ENCODE results near the gene CST9.
"Not testable (repeated sequence)": the region's sequence is repeated elsewhere in the genome, so short reads cannot be mapped to it uniquely, and the experiment has no call there.

CST9 gene

GRCh38 chr20:23623666-23624323 is 18.1 kb upstream of the CST9 start:
- DNase-seq (ENCODE audit: low spot score), result no peak

DNA sequence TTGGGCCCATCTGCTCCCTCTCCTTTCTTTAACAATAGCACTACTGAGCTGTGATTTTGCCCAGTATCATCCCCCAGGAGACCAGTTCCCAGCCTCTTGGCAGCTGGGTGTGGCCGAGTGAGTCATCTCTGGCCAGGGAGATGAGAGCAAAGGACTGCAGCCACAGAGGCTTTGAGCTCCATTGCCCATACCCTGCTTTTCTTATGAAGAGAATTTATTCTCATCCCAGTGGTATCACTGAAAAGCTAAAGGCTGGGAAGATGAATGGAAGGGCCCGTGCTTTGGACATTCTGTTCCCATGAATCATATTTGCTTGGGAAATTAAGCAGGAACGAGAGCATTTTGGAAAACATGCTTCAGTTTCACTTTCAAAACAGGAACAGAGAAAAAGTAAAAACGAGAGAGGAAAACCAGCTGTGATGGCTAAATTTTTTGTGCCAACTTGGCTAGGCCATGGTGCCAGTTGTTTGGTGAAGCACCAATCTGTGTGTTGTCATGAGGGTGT is 17.2 kb upstream of the CST9 start:
- DNase-seq (ENCODE audit: low spot score), result peak; percentile 74

- DNase-seq (ENCODE audit: low spot score), result not testable (repeated sequence)
Observed at GRCh38 chr20:23622401-23622800, 16.7 kb upstream of the CST9 start.

DNA sequence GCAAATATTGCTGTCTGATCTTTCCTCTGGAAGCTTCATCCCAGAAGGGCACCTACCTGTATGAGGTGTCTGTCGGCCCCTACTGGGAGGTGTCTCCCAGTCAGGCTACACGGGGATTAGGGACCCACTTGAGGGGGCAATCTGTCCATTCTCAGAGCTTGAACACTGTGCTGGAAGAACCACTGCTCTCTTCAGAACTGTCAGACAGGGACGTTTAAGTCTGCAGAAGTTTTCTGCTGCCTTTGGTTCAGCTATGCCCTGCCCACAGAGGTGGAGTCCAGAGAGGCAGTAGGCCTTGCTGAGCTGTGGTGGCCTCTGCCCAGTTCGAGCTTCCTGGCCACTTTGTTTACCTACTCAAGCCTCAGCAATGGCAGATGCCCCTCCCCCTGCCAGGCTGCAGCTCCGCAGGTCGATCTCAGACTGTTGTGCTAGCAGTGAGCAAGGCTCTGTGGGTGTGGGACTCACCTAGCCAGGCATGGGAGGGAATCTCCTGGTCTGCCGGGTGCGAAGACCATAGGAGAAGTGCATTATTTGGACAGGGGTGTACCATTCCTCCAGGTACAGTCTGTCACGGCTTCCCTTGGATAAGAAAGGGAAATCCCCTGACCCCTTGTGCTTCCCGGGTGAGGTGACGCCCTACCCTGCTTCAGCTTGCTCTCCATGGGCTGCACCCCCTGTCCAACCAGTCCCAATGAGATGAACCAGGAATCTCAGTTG is 15.1 kb upstream of the CST9 start:
- DNase-seq (ENCODE audit: low spot score), result not testable (repeated sequence)

DNA sequence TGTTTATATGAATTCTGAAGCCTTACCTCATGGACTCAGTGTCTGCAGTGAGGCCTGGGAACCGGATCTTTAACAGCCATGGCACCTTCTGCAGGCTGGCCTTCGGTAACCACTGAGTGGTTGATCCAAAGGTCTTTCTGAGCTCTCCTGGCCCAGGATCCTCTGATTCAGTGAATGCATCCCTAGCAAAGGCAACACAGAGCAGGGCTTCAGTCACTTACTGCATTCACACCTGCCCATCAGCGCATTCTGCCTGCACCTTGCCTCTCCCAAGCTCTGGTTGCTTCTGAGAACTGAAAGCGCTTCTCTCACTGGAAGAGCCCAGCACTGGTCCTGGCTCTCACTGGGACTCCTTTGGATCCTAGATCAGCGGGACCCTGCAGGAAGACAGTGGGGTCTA is 8.4 kb upstream of the CST9 start:
- no peak for DNase-seq (ENCODE audit: low spot score)

DNA sequence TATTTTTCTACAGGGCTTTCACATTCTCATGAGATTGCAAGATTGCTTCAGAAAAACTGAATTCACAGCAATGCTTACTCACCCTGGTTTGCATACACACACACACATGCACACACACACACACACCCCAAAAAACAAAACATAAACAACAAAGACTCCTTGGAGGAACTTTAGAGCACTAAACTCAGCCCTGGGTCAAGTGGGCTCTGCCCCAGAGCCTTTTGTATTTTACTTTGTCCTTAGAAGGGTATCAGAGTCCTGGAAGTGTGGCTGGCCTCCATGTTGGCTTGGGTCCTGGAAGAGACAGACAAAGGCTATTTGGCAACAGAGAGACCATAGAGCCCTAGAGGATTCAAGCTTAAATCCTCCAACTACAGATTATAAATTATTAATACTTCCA is 8.0 kb upstream of the CST9 start:
- no peak for DNase-seq (ENCODE audit: low spot score)

- DNase-seq (ENCODE audit: low spot score), result no peak
Observed at GRCh38 chr20:23612396-23612795, 6.7 kb upstream of the CST9 start.

DNA sequence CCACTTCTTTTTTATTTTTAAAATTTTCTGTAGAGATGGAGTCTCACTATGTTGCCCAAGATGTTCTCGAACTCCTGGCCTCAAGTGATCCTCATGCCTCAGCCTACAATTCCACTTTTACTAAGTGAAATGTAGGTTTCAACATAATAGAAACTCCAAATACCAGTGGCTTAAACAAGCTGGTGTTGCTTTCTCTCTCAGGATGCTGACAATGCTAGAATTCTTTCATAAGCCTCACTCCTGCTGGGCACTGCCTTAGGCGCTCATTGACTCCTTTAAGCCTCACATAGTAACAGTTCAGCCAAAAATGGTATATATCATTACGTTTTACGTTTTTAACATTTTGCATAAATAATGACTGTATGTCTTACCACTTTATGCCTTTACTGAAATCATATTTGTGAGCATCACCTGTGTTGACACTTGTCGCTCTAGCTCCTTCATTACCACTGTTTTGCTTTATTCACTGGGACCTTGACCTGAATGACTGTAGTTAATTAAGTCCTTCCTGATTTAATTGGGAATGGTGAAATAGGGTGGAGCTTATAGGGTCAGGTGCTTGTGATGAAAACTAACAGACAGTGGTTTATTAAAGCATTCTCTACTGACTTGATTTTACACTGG is 3.9 kb upstream of the CST9 start:
- DNase-seq (ENCODE audit: low spot score), result no peak

GRCh38 chr20:23608251-23608846 is 2.6 kb upstream of the CST9 start:
- no peak for DNase-seq (ENCODE audit: low spot score)

- no peak for DNase-seq (ENCODE audit: low spot score)
Observed at GRCh38 chr20:23607497-23608245, 2.0 kb upstream of the CST9 start.

DNA sequence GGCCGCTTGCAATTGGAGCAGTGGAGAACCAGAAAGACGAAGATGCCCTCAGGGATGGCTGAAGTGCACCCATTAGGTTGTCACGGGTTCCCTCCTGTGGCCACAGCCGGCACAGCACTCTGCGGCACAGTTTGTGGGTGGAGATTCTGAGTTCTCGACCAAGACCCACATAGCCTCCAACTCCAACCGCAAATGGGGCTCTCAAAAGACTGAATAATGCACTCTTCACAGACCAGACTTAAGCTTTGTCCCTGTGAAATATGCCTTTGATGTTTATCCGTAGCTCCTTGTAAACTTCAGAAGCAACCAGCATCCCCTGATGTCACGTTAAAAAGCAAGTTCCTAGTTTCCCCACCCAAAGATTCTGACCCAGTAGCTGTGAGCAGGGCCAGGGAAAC is 934 bp upstream of the CST9 start:
- DNase-seq (ENCODE audit: low spot score), result peak; percentile 54

DNA sequence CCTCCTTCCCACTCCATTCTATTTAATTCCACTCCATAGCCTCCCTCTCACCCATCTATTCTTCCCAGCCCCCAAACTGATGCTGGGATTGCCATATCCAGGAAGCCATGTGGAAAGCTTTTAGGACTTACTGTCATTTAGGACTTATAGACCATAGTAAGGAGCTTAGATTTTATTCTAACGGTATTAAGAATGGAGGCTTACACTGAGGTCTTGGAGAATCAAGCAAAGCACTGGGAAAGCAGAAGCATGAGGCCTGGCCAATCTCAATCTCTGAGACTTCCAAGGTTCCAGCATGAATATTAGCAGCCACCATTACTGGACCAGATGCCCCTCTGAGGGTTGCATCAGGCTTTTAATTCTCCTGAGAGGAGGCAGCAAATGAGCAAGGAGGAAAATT is 1.4 kb downstream of the CST9 start:
- DNase-seq (ENCODE audit: low spot score), result no peak

DNA sequence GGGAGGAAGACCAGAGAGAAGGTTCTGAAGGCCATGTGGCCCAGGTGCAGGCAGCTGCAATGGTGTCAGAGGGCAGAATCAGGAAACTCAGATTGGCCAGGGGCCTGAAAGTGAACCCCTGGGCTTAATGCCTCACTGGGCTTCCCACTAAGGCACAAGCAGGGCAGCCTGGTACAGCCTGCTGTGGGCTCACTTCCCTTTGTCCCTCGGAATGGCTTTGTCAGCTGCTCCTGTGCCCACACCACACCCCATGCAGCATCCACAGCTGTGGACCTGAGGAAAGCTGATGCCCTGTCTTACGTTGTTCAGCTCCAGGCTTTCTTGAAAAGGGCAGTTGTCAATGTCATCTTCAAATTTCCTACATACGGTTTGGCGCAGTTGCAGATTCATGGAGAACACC is 2.4 kb downstream of the CST9 start:
- DNase-seq (ENCODE audit: low spot score), result no peak

- no peak for DNase-seq (ENCODE audit: low spot score)
Observed at GRCh38 chr20:23602699-23603098, 3.0 kb downstream of the CST9 start.

DNA sequence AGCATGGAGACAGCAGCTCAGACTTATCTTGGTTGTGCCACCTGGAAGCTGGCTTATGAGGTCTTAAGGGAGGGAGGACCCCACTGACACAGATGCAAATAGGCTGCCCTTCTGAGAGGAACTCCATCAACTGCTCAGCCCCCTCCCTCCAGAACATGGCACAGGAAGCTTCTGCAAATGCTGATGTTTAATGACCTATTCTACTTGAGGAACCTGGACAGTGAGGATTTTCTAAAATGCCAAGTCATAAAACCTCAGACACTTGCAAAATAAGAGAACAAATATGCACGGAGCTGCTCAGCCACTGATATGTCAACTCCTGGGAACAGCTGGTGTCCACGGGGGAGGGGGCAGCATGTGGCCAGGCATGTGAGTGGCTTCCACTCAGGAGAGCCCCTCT is 3.5 kb downstream of the CST9 start:
- DNase-seq (ENCODE audit: low spot score), result no peak

GRCh38 chr20:23601715-23602114 is 4.0 kb downstream of the CST9 start:
- DNase-seq (ENCODE audit: low spot score), result no peak

- DNase-seq (ENCODE audit: low spot score), result no peak
Observed at GRCh38 chr20:23598481-23598880, 7.2 kb downstream of the CST9 start.

DNA sequence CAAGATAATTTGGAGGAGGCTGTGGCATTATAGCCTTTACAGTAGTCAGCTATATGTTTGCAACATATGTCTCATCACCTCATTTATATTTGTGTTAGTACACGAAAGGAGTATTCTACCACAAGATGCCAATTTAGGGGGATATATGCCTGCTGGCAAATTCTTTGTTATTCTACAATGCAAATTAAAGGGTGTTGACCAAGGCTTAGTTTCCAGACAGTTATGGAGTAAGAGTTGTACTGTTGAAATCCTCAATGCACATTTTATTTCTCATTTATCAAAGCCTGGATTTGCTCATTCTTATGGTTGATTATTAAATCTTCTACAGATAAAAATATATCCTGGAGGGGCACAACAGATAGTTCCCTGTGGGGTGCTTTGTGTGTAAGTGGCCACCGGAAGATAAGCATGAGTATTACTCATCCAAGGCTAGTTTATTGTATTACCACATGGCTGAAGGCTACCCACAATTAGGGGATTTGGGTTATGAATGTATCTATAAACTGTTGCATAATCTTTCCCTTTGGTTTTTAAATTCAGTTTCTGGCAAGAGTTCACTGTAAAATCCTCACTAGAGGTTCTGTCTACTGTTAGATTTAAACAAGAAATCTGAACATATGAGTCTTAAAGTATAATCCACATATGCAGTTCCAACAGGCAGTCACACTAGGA is 9.0 kb downstream of the CST9 start:
- DNase-seq (ENCODE audit: low spot score), result no peak

DNA sequence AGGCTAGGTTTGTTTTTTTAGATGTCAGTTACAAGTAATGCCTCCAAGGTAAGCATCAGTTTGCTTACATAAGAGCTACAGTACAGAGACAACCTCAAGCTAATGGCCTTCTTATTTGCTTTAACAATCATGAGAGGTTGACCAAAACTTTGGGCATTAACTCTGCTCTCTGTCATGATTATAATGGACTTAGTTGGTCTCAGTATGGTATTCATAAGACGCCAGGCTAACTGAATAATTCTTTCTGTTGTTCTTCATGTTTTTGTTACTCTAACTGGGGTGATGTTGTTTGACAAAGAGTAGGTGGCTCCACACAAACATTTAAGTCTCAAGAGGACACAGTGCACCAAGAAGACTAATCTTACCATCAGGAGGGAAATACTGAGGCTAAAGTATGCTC is 9.8 kb downstream of the CST9 start:
- DNase-seq (ENCODE audit: low spot score), result no peak

DNA sequence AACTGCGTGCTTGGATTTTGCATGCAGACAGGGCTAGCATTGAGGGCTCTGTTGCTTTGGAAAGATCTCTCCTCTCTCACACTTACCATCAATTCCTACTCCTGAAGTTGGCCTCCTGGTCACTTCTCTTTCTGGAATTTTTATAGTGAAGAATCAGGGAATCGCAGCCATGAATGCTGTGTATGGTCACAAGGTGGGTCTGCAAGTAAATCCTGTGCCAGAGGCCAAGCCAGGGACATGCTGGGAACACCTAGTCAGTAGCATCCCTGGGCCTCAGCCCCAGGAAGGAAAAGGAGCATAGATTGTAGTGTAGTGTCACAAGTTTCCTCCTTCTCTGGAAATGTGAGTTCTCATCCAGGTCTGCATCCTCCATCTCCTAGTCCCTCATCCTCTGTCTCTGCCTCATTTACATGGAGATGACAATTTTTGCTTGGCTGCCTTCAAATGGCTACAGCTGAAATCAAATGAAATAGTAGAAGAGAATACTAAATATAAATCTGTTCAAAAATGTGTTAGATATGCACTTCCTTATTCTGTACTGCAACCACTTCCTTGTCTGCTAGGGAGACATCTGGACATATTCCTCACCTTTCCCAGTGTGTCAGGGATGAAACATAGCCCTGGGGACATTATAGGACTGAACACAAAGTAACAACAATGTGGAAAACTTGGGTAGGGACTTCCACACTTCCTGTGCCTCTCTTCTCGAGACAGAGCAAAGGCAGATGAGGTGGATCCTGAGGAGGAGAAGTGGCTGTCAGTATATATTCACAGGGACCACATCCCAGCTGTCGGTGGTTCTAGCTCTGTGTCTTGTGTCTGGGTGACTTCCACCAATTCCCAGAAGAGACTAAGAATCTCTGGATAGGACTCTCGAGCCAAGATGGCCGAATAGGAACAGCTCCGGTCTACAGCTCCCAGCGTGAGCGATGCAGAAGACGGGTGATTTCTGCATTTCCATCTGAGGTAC is 17.0 kb downstream of the CST9 start:
- no peak for DNase-seq (ENCODE audit: low spot score)

Measured in LoVo (cell line).